Activated CD8-positive, alpha-beta T cell treated with anti-CD3 and anti-CD28 coated beads for 36 hours (primary cell): ENCODE measurements around the gene LIPG. TPM values are rescaled to one million over a fixed set of nuclear protein-coding genes. Genes with fewer than 3 reads are reported as not detected.

Experiments used
- ATAC-seq: fragments of 200-7000 bp; cut with Tn5 transposase; one replicate; pipeline ENCODE4 v1.10.0; 2021; ENCODE audit warnings: mild to moderate bottlenecking, moderate library complexity
- CTCF ChIA-PET: fragments of 350-600 bp; sonication (Branson Sonifier 250); formaldehyde crosslinking; loops from one replicate; lab custom pipeline; 2021; ENCODE audit warnings: antibody characterized with exemption; lab: Charles Lee
- POLR2A ChIA-PET: fragments of 350-600 bp; sonication (Branson Sonifier 250); formaldehyde crosslinking; loops from one replicate; lab custom pipeline; 2021; ENCODE audit warnings: antibody characterized with exemption; lab: Charles Lee
- DNase-seq: peaks from one replicate; pipeline ENCODE4 v3.0.0-alpha.2; 2020
- H3K27ac Mint-ChIP-seq: one replicate; pipeline ENCODE4 v1.8.0; 2021; ENCODE audit warnings: mild to moderate bottlenecking, mixed read lengths
- H3K27me3 Mint-ChIP-seq: one replicate; pipeline ENCODE4 v1.8.0; 2021; ENCODE audit warnings: mixed read lengths
- H3K36me3 Mint-ChIP-seq: one replicate; pipeline ENCODE4 v1.8.0; 2021; ENCODE audit warnings: low read depth, mixed read lengths
- H3K4me1 Mint-ChIP-seq: one replicate; pipeline ENCODE4 v1.8.0; 2021; ENCODE audit warnings: low read depth, mixed read lengths
- H3K4me3 Mint-ChIP-seq: one replicate; pipeline ENCODE4 v1.8.0; 2021; ENCODE audit warnings: mild to moderate bottlenecking, moderate library complexity, mixed read lengths
- H3K9me3 Mint-ChIP-seq: one replicate; pipeline ENCODE4 v1.8.0; 2021; ENCODE audit warnings: mixed read lengths
- intact Hi-C: fragments of 100-400 bp; cut with micrococcal nuclease; formaldehyde crosslinking; loops from one replicate; pipeline ENCODE4 v1.10.0; 2022
- total RNA-seq, 2 experiments: library from RNA; stranded (reverse); gene quantifications; one replicate each; pipeline ENCODE4 v1.2.3, GENCODE V29; 2021
- TF ChIP-seq, protein P1 (sequence below): fragments of 200-600 bp; IDR thresholded peaks from one replicate; pipeline ENCODE4 v1.8.0; 2022; ENCODE audit warnings: antibody characterized with exemption, mild to moderate bottlenecking

The LIPG gene
- total RNA-seq, 2 experiments from 2014 or later, result 0.18 to 0.27 TPM

- Mint-ChIP-seq H3K9me3 (no peaks in the 10 kb centered on the region), H3K27ac (no peak overlapping the region), H3K4me1 (peaks cover 25% of the 10 kb centered on the region), H3K36me3 (no peaks in the 10 kb centered on the region), H3K4me3 (no peak overlapping the region), H3K27me3 (peaks cover 51% of the 10 kb centered on the region)
- intact Hi-C loops, result no loop called here
- ChIA-PET CTCF (interaction anchor here (1.2 to 1.5 kb wide), 2 partner anchors 31 to 290 kb away, joined by 3 read pairs; no protein-coding TSS in a partner anchor), POLR2A (no interaction called here)
- TF ChIP-seq, protein P1, sequence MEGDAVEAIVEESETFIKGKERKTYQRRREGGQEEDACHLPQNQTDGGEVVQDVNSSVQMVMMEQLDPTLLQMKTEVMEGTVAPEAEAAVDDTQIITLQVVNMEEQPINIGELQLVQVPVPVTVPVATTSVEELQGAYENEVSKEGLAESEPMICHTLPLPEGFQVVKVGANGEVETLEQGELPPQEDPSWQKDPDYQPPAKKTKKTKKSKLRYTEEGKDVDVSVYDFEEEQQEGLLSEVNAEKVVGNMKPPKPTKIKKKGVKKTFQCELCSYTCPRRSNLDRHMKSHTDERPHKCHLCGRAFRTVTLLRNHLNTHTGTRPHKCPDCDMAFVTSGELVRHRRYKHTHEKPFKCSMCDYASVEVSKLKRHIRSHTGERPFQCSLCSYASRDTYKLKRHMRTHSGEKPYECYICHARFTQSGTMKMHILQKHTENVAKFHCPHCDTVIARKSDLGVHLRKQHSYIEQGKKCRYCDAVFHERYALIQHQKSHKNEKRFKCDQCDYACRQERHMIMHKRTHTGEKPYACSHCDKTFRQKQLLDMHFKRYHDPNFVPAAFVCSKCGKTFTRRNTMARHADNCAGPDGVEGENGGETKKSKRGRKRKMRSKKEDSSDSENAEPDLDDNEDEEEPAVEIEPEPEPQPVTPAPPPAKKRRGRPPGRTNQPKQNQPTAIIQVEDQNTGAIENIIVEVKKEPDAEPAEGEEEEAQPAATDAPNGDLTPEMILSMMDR, result no peak
- no peak for DNase-seq
- ATAC-seq, result no peak
Observed at GRCh38 chr18:49565612-49566011, 3.8 kb downstream of the LIPG start.

DNA sequence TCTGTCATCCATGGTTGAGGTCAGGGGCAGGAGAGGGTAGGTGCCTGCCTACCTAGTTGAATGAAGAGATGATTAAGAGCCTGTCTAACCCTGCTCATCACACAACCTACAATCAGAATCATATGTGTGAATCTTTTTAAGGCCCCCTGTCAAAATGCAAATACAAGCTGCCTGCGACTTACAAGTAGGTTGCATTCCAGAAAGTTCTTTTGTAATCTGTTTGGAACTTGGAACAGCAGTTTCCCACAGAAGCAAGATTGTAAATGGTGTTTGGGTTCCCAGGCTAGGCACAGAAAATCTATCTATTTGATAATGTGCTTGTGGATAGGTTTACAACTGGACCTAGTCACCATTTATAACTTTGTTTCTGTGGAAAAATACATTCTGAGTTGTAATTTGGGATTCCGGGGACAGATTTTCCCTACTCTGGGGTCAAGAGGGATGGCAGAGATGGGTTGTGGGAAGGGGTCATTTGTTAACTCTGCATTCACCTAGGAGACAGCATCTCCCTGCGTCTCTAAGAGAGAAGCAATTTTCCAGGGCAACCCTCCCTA, 4.4 kb downstream of the LIPG start:
- intact Hi-C loops, result no loop called here
- TF ChIP-seq, protein P1, result no peak
- POLR2A ChIA-PET, result no interaction called here

GRCh38 chr18:49566985-49567384, 5.1 kb downstream of the LIPG start:
- Mint-ChIP-seq H3K4me1 (peaks cover 14% of the 10 kb centered on the region), H3K27me3 (peaks cover 37% of the 10 kb centered on the region), H3K27ac (no peak overlapping the region), H3K4me3 (no peak overlapping the region), H3K36me3 (no peaks in the 10 kb centered on the region), H3K9me3 (no peaks in the 10 kb centered on the region)
- ChIA-PET POLR2A (no interaction called here), CTCF (interaction anchor here (1.0 kb wide), 1 partner anchor 291 kb away, joined by 3 read pairs; no protein-coding TSS in a partner anchor)
- TF ChIP-seq, protein P1, result no peak
- no peak for ATAC-seq
- intact Hi-C loops, result no loop called here
- DNase-seq, result no peak

More for the DNA sequence above, 4.4 kb downstream of the LIPG start:
- peaks cover 19% of the 10 kb centered on the region for H3K4me1 Mint-ChIP-seq
- DNase-seq, result no peak
- no peak for ATAC-seq
- CTCF ChIA-PET, result interaction anchor here (1.0 to 1.5 kb wide), 2 partner anchors 290 to 292 kb away, joined by 3 read pairs; no protein-coding TSS in a partner anchor
- no peak overlapping the region for H3K4me3 Mint-ChIP-seq
- H3K9me3 Mint-ChIP-seq, result no peaks in the 10 kb centered on the region
- peaks cover 44% of the 10 kb centered on the region for H3K27me3 Mint-ChIP-seq
- H3K27ac Mint-ChIP-seq, result no peak overlapping the region
- H3K36me3 Mint-ChIP-seq, result no peaks in the 10 kb centered on the region

DNA sequence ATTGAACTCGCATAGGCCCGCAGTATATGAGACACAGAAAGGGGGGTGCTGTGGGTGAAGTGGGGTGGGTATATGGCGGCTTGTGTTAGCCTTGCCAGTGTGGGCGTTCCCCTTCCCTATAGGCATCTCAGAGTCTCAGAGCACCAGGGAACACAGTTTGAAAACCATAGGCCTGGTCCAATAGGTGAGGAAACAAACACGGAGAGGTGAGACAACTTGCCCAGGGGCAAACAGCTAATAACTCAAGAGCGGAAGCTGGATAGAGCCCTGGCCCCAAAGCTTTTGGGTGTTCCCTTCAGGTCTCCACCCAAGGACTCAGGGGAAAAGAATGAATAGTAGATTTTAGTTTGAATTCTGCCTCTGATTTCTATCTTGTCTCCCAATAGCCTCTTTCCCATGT, 7.9 kb downstream of the LIPG start:
- no peak for ATAC-seq
- H3K4me1 Mint-ChIP-seq, result no peaks in the 10 kb centered on the region
- H3K36me3 Mint-ChIP-seq, result no peaks in the 10 kb centered on the region
- no peak for DNase-seq
- H3K4me3 Mint-ChIP-seq, result no peak overlapping the region
- intact Hi-C loops, result no loop called here
- TF ChIP-seq, protein P1, result no peak
- H3K27ac Mint-ChIP-seq, result no peak overlapping the region
- peaks cover 16% of the 10 kb centered on the region for H3K27me3 Mint-ChIP-seq
- ChIA-PET POLR2A (no interaction called here), CTCF (interaction anchor here (0.7 to 1.9 kb wide), 5 partner anchors 10 to 327 kb away, joined by 3 to 13 read pairs (median 3); no protein-coding TSS in a partner anchor)
- H3K9me3 Mint-ChIP-seq, result no peaks in the 10 kb centered on the region

GRCh38 chr18:49570836-49571235, 9.0 kb downstream of the LIPG start:
- CTCF ChIA-PET, result interaction anchor here (1.0 to 1.9 kb wide), 4 partner anchors 11 to 291 kb away, joined by 3 to 13 read pairs (median 3); no protein-coding TSS in a partner anchor
- peaks cover 11% of the 10 kb centered on the region for H3K27me3 Mint-ChIP-seq
- no peaks in the 10 kb centered on the region for H3K36me3 Mint-ChIP-seq
- intact Hi-C loops, result no loop called here
- ATAC-seq, result no peak
- no peaks in the 10 kb centered on the region for H3K4me1 Mint-ChIP-seq
- no peak overlapping the region for H3K4me3 Mint-ChIP-seq
- H3K27ac Mint-ChIP-seq, result no peak overlapping the region
- no peaks in the 10 kb centered on the region for H3K9me3 Mint-ChIP-seq
- no peak for DNase-seq
- POLR2A ChIA-PET, result no interaction called here
- TF ChIP-seq, protein P1, result no peak
